Skeletal muscle tissue (tissue), 4 donors: ENCODE measurements around the gene KCND3. TPM values are rescaled to one million over a fixed set of nuclear protein-coding genes. Genes with fewer than 3 reads are reported as not detected.

Experiments
- H3K27ac ChIP-seq: one replicate; pipeline ENCODE4 v1.7.0; 2013; ENCODE audit warnings: mild to moderate bottlenecking, low read depth, low read length, inconsistent platforms
- H3K27me3 ChIP-seq, 3 donors: one replicate each; pipeline ENCODE4 v1.7.0; 2013; ENCODE audit warnings: low read length in 3 of 3; ENCODE audit not compliant: control insufficient read depth in 3 of 3, insufficient read depth in 3 of 3
- H3K36me3 ChIP-seq, 3 donors: one replicate each; pipeline ENCODE4 v1.7.0; 2013; ENCODE audit warnings: low read length in 3 of 3; ENCODE audit not compliant: control insufficient read depth in 3 of 3, insufficient read depth in 3 of 3
- H3K4me1 ChIP-seq, 3 donors: one replicate each; pipeline ENCODE4 v1.7.0; 2013; ENCODE audit warnings: low read length in 3 of 3, mild to moderate bottlenecking in 3 of 3; ENCODE audit not compliant: control insufficient read depth in 3 of 3, insufficient read depth in 3 of 3
- H3K4me3 ChIP-seq, 3 donors: one replicate each; pipeline ENCODE4 v1.7.0; 2013; ENCODE audit warnings: low read length in 3 of 3
- H3K9ac ChIP-seq, 3 donors: one replicate each; pipeline ENCODE4 v1.7.0; 2013; ENCODE audit warnings: low read length in 3 of 3, mild to moderate bottlenecking in 3 of 3, moderate library complexity in 2 of 3, low read depth in 1 of 3
- H3K9me3 ChIP-seq, 3 donors: one replicate each; pipeline ENCODE4 v1.7.0; 2013; ENCODE audit warnings: low read length in 3 of 3; ENCODE audit not compliant: control insufficient read depth in 3 of 3
- total RNA-seq: library from RNA; depleted of rRNA; stranded (reverse); fragments of >200 nt; gene quantifications from one replicate; pipeline ENCODE4 v1.2.3, GENCODE V29; 2014
- donor health status: Osteomylitis.

KCND3 gene
- total RNA-seq, 1 donor from 2014 or later: 1.0 TPM

GRCh38 chr1:111930356-111930755, 59.1 kb downstream of the KCND3 start:
- Histone ChIP-seq H3K9ac (no peak overlapping the region), H3K36me3 (no peaks in the 10 kb centered on the region), H3K27ac (no peak overlapping the region), H3K9me3 (no peaks in the 10 kb centered on the region), H3K4me1 (peaks cover 0 to 4% (median 0%) of the 10 kb centered on the region in 3 donors), H3K27me3 (no peaks in the 10 kb centered on the region), H3K4me3 (no peak overlapping the region)

- peaks cover 0 to 14% (median 11%) of the 10 kb centered on the region in 3 donors for H3K4me1 ChIP-seq
- no peaks in the 10 kb centered on the region for H3K9me3 ChIP-seq
- no peak overlapping the region for H3K9ac ChIP-seq
- H3K4me3 ChIP-seq: no peak overlapping the region
- no peak overlapping the region for H3K27ac ChIP-seq
- no peaks in the 10 kb centered on the region for H3K36me3 ChIP-seq
- H3K27me3 ChIP-seq: no peaks in the 10 kb centered on the region
Observed at GRCh38 chr1:111928531-111928930, 60.9 kb downstream of the KCND3 start.

DNA sequence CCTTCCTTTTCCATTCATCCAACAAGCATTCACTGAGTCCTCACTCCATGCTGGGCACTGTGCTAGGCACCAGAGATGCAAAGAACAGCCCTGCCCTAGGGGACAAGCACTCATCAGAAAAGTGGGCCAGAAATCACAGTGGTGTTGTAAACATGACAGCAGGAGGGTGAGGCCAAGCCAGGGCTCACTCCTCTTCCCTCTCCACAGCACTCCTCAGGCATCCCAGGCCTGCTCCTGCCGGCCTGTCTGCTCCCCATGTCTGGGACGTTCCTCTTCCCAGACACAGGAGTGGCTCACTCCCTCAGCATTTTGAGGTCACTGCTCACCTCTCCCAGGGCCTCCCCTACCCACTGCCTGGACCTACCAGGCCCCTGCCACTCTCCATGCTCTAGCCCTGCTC, 61.8 kb downstream of the KCND3 start:
- no peak overlapping the region for H3K9ac ChIP-seq
- no peaks in the 10 kb centered on the region for H3K27me3 ChIP-seq
- no peak overlapping the region for H3K4me3 ChIP-seq
- H3K36me3 ChIP-seq: no peaks in the 10 kb centered on the region
- no peaks in the 10 kb centered on the region for H3K9me3 ChIP-seq
- H3K27ac ChIP-seq: no peak overlapping the region
- peaks cover 0 to 14% (median 11%) of the 10 kb centered on the region in 3 donors for H3K4me1 ChIP-seq

GRCh38 chr1:111924786-111925185, 64.7 kb downstream of the KCND3 start:
- Histone ChIP-seq H3K36me3 (no peaks in the 10 kb centered on the region), H3K4me1 (peaks cover 9 to 33% (median 27%) of the 10 kb centered on the region in 3 donors), H3K27me3 (no peaks in the 10 kb centered on the region), H3K9me3 (no peaks in the 10 kb centered on the region), H3K4me3 (no peak overlapping the region), H3K9ac (peak overlapping the region in 1 of 3 donors; percentile 4), H3K27ac (no peak overlapping the region)

DNA sequence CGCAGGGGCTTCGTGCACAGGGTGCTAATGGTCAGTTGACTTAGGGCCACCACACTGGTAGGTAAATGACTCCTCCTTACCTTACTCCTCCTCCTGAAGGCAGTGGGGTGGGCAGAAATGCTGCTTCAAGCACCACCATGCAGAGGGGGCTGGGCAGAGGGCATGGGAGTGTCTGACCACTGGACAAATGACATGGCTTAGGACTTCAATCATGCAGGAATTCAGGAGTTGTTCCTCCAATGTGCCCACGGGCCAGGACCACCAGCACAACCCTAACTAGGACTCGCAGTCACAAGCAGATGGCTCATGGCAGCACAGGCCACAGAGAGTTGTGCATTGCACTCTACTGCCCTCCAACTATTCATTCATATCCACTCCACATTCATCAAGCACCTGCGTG, 65.7 kb downstream of the KCND3 start:
- no peak overlapping the region for H3K4me3 ChIP-seq
- H3K9ac ChIP-seq: no peak overlapping the region
- H3K27ac ChIP-seq: no peak overlapping the region
- H3K36me3 ChIP-seq: no peaks in the 10 kb centered on the region
- peaks cover 13 to 43% (median 34%) of the 10 kb centered on the region in 3 donors for H3K4me1 ChIP-seq
- no peaks in the 10 kb centered on the region for H3K9me3 ChIP-seq
- no peaks in the 10 kb centered on the region for H3K27me3 ChIP-seq

GRCh38 chr1:111921948-111922347, 67.5 kb downstream of the KCND3 start:
- H3K4me1 ChIP-seq: peaks cover 13 to 43% (median 34%) of the 10 kb centered on the region in 3 donors
- H3K27ac ChIP-seq: no peak overlapping the region
- no peaks in the 10 kb centered on the region for H3K36me3 ChIP-seq
- no peaks in the 10 kb centered on the region for H3K9me3 ChIP-seq
- H3K9ac ChIP-seq: no peak overlapping the region
- H3K4me3 ChIP-seq: no peak overlapping the region
- no peaks in the 10 kb centered on the region for H3K27me3 ChIP-seq

DNA sequence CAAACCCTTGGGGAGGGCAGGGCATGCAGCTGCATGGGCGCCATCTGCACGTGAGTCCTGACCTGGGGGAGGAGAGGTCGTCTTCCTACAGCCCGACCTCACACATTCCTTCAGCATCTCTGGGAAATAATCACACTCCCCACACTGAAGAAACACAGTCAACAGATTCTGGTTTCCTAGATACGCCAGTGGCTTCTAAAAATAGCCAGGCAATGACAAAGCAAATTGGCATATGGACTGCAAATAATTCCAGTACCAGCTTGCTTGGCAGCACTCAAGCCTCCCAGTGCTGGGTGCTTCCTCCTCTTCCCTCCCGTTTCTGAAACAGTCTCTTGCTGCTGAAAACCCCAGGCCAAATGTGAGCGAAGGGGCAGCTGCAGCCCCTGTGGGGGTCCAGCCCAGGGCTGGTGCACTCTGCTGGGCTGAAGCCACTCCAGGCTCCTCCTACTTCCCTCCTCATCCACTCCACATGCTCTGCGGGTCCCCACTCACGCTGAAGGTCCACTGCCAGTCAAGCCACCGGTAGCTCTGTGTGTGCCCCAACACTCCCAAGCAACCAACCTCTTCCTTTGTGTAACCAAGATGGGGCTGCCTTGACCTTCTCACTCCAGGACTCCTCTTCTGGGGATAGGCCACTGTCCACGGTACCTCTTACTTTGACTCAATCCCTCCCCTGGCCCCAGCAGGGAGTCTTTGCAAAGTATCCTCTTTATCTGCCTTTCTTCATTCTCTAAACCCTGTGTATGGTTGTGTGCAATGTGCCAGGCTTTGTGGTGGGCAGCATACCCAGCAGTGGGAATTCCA, 69.0 kb downstream of the KCND3 start:
- Histone ChIP-seq H3K9me3 (no peaks in the 10 kb centered on the region), H3K27ac (peak overlapping the region; percentile 86), H3K4me1 (peaks cover 13 to 43% (median 33%) of the 10 kb centered on the region in 3 donors), H3K27me3 (no peaks in the 10 kb centered on the region), H3K4me3 (peak overlapping the region; percentile 24 to 58 (median 56)), H3K36me3 (no peaks in the 10 kb centered on the region), H3K9ac (peak overlapping the region; percentile 40 to 60 (median 57))

GRCh38 chr1:111911776-111912515, 77.5 kb downstream of the KCND3 start:
- no peaks in the 10 kb centered on the region for H3K27me3 ChIP-seq
- H3K4me3 ChIP-seq: no peak overlapping the region
- H3K9me3 ChIP-seq: no peaks in the 10 kb centered on the region
- no peak overlapping the region for H3K27ac ChIP-seq
- peaks cover 6 to 44% (median 14%) of the 10 kb centered on the region in 3 donors for H3K4me1 ChIP-seq
- no peak overlapping the region for H3K9ac ChIP-seq
- H3K36me3 ChIP-seq: no peaks in the 10 kb centered on the region

DNA sequence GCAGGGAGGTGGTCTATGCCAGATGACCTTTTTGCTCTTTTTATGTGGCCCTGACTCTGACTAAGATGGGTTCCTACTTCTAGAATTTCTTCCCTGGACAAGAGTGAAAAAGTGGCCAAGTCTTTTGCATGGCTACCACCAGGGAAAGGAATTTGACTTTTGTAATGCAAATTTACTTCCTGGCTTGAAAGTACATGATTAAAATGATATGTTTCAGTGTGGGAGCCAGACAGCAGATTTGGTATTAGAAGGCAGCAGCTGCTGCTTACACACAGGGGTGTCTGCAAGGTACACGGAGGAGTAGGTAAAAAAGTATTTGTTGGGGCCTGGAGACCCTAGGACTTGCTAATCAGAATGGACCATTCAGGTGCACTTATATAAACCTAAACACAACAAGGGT, 78.4 kb downstream of the KCND3 start:
- no peak overlapping the region for H3K9ac ChIP-seq
- no peaks in the 10 kb centered on the region for H3K27me3 ChIP-seq
- H3K27ac ChIP-seq: no peak overlapping the region

DNA sequence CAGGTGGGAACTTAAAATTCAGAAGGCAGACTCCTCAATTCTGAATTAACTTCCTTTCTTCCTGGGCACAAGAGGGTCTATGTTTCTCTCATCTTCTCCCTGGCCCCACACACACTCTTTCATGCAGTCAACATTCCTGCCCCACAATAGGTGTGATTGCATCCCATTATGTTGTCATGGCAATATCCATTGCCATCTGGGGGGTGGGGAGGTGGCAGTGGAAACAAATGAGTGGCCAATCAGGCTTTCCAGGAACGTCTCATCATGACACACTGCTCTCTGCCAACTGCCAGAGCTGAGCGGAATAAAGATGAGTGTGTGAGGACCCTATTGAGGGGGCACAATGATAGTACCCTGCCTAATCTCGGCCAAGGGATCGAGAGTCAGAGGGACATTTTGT, 80.4 kb downstream of the KCND3 start:
- no peak overlapping the region for H3K9ac ChIP-seq
- peaks cover 0 to 2% (median 0%) of the 10 kb centered on the region in 3 donors for H3K27me3 ChIP-seq
- H3K36me3 ChIP-seq: no peaks in the 10 kb centered on the region
- no peak overlapping the region for H3K4me3 ChIP-seq
- no peaks in the 10 kb centered on the region for H3K9me3 ChIP-seq
- peaks cover 15 to 59% (median 23%) of the 10 kb centered on the region in 3 donors for H3K4me1 ChIP-seq
- no peak overlapping the region for H3K27ac ChIP-seq

More for the DNA sequence above, 78.4 kb downstream of the KCND3 start:
- Histone ChIP-seq H3K36me3 (no peaks in the 10 kb centered on the region), H3K4me3 (no peak overlapping the region), H3K4me1 (peaks cover 6 to 44% (median 14%) of the 10 kb centered on the region in 3 donors), H3K9me3 (no peaks in the 10 kb centered on the region)
